GM12874 (cell line): Measurements from ENCODE around the gene HSPA12A.

Experiments used
- TF ChIP-seq, protein P1 (sequence below): IDR thresholded peaks from 2 replicates; pipeline ENCODE4 v1.5.1; 2011; ENCODE audit warnings: low read depth, mild to moderate bottlenecking, control low read depth, low read length, moderate library complexity; ENCODE audit not compliant: insufficient read depth

HSPA12A gene

DNA sequence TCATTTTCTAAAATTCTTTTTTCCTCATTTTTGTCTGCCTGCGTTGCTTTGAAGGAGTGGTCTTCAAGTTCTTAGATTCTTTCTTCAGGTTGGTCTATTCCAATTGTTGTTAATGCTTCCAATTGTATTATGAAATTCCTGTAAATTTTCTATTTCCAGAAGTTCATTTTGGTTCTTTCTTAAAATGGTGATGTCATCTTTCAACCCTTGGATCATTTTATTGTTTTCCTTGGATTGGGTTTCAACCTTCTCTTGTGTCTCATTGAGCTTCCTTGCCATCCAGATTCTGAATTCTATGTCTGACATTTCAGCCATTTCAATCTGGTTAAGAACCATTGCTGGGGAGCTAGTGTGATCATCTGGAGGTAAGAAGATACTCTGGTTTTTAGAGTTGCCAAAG lies 88.5 kb downstream of the HSPA12A start:
- TF ChIP-seq, protein P1, sequence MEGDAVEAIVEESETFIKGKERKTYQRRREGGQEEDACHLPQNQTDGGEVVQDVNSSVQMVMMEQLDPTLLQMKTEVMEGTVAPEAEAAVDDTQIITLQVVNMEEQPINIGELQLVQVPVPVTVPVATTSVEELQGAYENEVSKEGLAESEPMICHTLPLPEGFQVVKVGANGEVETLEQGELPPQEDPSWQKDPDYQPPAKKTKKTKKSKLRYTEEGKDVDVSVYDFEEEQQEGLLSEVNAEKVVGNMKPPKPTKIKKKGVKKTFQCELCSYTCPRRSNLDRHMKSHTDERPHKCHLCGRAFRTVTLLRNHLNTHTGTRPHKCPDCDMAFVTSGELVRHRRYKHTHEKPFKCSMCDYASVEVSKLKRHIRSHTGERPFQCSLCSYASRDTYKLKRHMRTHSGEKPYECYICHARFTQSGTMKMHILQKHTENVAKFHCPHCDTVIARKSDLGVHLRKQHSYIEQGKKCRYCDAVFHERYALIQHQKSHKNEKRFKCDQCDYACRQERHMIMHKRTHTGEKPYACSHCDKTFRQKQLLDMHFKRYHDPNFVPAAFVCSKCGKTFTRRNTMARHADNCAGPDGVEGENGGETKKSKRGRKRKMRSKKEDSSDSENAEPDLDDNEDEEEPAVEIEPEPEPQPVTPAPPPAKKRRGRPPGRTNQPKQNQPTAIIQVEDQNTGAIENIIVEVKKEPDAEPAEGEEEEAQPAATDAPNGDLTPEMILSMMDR: no peak

DNA sequence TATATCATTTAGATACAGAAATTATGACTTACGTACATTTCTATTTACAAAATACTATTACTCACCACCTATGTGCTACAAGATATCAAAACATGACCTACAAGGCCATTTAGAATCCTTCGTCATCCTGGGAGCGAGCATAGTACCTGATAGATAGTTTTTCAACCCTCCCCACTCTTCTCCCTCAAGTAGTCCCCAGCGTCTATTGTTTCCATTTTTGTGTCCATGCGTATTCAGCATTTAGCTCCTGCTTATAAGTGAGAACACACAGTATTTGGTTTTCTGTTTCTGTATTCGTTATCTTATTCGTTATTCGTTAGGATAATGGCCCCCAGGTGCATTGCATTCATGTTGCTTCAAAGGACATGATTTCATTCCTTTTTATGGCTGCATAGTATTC lies 93.5 kb downstream of the HSPA12A start:
- TF ChIP-seq, protein P1: no peak

DNA sequence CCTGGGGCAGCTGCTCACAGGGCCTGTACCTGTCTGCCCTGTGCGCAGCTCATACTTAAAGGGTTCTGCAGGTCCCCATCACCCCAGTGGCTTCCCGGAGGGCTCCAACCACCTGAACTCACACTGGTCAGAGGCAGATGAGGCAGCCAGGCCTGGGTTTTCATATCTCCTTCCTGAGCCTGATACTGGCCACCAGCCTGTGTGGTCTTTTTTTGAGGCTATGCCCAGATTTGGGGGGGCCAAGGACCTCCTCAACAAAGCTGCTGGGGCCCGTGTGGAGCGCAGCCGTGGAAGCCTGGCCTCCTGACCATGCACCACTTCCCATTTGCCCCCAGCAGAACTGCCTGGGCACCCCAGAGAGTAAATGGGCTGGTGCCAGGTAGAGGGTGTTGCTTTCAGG lies 95.9 kb downstream of the HSPA12A start:
- TF ChIP-seq, protein P1: no peak

DNA sequence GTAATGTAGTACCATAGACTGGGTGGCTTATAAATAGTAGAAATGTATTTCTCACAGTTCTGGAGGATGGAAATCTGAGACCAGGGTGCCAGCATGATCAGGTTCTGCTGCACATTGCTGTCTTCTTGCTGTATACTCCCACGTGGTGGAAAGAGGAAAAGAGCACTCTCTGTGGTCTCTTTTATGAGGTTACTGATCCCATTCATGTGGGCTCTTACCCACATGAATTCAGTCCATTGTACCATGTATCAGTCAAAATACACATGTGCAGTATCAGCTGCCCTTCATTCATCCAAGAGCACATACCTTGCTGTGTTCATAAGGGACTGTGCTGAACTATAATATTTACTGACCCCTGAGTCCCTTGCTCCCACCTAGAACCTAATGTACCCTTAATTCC lies 104.5 kb downstream of the HSPA12A start:
- TF ChIP-seq, protein P1: no peak

DNA sequence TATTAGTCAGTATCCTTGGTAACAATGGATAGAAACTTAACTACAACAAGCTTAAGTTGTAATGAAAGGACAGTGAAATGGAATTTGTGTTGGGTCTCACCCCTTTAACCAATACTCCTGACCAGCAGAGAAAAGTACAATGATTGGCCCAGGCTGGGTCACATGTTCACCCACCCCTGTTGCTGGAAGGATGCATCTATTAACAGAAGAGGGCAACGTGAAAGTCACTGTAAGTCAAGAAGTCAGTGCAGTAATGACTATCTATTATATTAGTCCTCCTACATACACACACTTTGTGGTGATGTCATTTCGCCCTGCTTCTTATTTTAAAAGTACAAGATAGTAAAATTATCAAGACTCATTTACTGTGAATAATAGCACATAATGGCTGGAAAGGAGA lies 105.4 kb downstream of the HSPA12A start:
- TF ChIP-seq, protein P1: no peak

DNA sequence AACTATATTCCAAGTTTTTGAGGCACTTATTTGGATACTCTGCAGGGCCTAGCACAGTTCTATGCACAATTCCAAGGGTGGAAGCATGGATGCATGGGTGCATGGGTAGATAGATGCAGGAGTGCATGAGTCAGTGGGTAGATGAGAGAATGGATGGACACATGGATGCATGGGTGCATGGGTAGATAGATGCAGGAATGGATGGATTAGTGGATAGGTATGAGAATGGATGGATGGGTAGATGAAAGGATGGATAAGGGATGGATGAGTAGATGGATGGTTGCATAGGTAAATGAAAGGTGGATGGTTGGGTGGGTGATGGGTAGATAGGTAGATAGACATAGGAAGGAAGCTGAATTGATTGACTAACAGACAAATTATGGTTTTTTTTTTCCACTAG lies 106.0 kb downstream of the HSPA12A start:
- TF ChIP-seq, protein P1: no peak

DNA sequence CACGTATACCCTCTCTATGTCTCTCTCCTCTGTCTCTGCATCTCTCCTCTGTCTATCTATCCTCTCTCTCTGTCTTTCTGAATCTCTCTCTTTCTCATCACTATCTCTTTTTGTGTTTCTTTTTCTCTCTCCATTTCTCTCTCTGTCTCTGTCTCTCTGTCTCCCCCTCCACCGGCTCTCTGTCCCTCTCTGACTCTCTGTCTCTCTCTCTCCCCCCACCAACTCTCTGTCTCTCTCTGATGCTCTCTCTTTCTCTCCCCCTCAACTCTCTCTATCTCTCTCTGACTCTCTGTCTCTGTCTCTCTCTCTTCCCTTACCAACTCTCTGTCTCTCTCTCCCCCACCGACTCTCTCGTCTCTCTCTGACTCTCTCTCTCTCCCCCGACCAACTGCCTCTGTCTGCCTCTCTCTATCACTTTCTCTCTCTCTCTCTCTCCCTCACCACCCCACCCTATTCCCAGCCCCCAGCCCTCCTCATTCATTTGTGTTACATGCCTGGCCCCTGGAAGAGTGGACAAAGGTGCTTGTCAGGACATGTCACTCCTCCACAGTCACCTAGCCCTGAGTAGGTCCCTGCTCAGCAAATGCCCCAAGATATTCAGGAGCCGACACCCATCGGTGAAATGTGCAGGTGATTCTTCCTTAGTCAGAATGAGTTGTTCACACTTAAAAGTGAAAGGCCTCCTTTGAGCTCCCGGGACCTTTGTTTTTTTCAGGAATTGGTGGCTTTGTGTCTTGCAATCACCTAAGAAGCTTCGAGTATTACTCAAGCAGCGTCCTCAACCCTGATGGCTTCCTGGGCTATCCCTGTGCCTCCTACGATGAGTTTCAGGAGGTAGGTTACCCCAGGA lies 108.0 kb downstream of the HSPA12A start:
- TF ChIP-seq, protein P1: no peak
